ENCODE results near the gene HNRNPA3. TPM values are rescaled to one million over a fixed set of nuclear protein-coding genes. Genes with fewer than 3 reads are reported as not detected.

Gene HNRNPA3
- polyA plus RNA-seq, 1 donor (not counting 4 experiments of a cell fraction or from before 2014, with no cell fraction given): 178 TPM

DNA sequence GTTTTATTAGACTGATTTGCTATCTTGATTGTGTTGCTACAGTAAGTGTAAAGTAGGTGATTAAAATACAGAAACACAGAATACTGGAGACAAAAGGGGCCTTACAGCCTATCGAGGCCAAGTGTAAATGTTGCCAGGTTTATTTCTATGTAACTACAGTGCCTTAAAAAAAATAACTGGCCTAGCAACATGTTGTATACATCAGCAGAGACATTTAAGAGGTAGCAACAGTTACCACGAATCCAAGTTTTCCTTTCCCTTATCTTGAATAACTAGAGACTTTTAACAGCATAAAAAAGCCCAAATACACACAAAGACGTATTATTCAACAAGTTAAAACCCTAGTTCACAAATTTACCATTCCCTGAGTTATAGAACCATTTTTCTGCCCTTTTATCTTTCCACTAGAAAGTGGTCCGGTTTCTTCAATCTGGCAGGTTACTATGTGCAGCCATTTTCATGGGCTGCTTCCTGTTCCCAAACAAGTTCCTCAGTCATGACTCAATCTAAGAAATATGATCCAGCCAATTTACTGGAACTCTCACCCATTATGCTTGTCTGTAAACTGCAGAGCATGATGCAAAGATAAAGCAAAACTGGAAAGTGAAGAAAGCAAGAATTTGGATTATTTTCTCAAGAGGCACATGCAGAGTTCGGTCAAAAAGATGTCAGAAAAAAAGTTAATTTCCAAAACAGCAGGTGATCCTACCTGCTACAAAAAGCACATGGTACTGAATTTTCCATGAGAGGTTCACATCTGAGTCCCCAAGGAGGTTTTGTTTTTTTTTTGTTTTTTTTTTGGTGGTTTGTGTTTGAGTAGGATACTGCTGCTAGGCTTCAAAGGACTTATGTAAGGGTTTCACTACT, 29.8 kb downstream of the HNRNPA3 start:
- Histone ChIP-seq H3K4me2 (ENCODE audit: control insufficient read depth, extremely low read depth, insufficient read depth, low read depth, low read length) (peak overlapping the region; percentile 83), H3K79me2 (ENCODE audit: control insufficient read depth, insufficient read depth, low read length) (peaks cover 95% of the 10 kb centered on the region), H3K4me1 (ENCODE audit: control insufficient read depth, extremely low read depth, insufficient read depth, low read length) (peaks cover 78% of the 10 kb centered on the region), H2AFZ (ENCODE audit: control insufficient read depth, low read length) (no peak overlapping the region), H3K27me3 (ENCODE audit: control insufficient read depth, extremely low read depth, insufficient read depth, low read length) (no peaks in the 10 kb centered on the region), H4K20me1 (ENCODE audit: control insufficient read depth, extremely low read depth, insufficient read depth, low read length) (peaks cover 34% of the 10 kb centered on the region), H3K4me3 (ENCODE audit: control insufficient read depth in 2 of 3, extremely low read depth in 1 of 3, insufficient read depth in 2 of 3, low read depth in 1 of 3, low read length in 3 of 3) (peak overlapping the region in 2 of 3 experiments; percentile 16 to 54), H3K36me3 (ENCODE audit: control insufficient read depth in 2 of 2, extremely low read depth in 1 of 2, insufficient read depth in 2 of 2, low read length in 2 of 2) (peaks cover 1 to 38% of the 10 kb centered on the region in 2 experiments), H3K27ac (ENCODE audit: control insufficient read depth, insufficient read depth, low read length) (peak overlapping the region; percentile 97), H3K9me1 (ENCODE audit: control insufficient read depth, extremely low read depth, insufficient read depth, low read length) (peaks cover 13% of the 10 kb centered on the region), H3K9me3 (ENCODE audit: control insufficient read depth, low read depth, low read length) (no peaks in the 10 kb centered on the region), H3K9ac (ENCODE audit: control insufficient read depth, extremely low read depth, insufficient read depth, low read length) (peak overlapping the region; percentile 74)
- DNase-seq (ENCODE audit: low read depth, low spot score) (no peak), FAIRE-seq (peak; percentile 66)
- dilution Hi-C loops (cut with MboI; ENCODE audit: extremely low pct_ligation_motif_present, low sequenced_read_pairs): no loop called here
- no peak for TF ChIP-seq EZH2 (IDR thresholded peaks at IDR 0.05; ENCODE audit: low read length)
- TF ChIP-seq, protein P1, sequence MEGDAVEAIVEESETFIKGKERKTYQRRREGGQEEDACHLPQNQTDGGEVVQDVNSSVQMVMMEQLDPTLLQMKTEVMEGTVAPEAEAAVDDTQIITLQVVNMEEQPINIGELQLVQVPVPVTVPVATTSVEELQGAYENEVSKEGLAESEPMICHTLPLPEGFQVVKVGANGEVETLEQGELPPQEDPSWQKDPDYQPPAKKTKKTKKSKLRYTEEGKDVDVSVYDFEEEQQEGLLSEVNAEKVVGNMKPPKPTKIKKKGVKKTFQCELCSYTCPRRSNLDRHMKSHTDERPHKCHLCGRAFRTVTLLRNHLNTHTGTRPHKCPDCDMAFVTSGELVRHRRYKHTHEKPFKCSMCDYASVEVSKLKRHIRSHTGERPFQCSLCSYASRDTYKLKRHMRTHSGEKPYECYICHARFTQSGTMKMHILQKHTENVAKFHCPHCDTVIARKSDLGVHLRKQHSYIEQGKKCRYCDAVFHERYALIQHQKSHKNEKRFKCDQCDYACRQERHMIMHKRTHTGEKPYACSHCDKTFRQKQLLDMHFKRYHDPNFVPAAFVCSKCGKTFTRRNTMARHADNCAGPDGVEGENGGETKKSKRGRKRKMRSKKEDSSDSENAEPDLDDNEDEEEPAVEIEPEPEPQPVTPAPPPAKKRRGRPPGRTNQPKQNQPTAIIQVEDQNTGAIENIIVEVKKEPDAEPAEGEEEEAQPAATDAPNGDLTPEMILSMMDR (optimal IDR thresholded peaks at IDR 0.05 in 1 of 3, IDR thresholded peaks at IDR 0.05 in 1 of 3, conservative IDR thresholded peaks at IDR 0.05 in 1 of 3; ENCODE audit: extremely low read depth in 1 of 3, insufficient read depth in 2 of 3, low read length in 3 of 3): no peak

GRCh38 chr2:177243073-177243472, 30.5 kb downstream of the HNRNPA3 start:
- FAIRE-seq (no peak), DNase-seq (ENCODE audit: low read depth, low spot score) (no peak)
- Histone ChIP-seq H4K20me1 (ENCODE audit: control insufficient read depth, extremely low read depth, insufficient read depth, low read length) (peaks cover 37% of the 10 kb centered on the region), H3K27ac (ENCODE audit: control insufficient read depth, insufficient read depth, low read length) (peak overlapping the region; percentile 97), H2AFZ (ENCODE audit: control insufficient read depth, low read length) (no peak overlapping the region), H3K9me3 (ENCODE audit: control insufficient read depth, low read depth, low read length) (no peaks in the 10 kb centered on the region), H3K4me3 (ENCODE audit: control insufficient read depth in 2 of 3, extremely low read depth in 1 of 3, insufficient read depth in 2 of 3, low read depth in 1 of 3, low read length in 3 of 3) (peak overlapping the region in 2 of 3 experiments; percentile 1 to 36), H3K9me1 (ENCODE audit: control insufficient read depth, extremely low read depth, insufficient read depth, low read length) (peaks cover 13% of the 10 kb centered on the region), H3K36me3 (ENCODE audit: control insufficient read depth in 2 of 2, extremely low read depth in 1 of 2, insufficient read depth in 2 of 2, low read length in 2 of 2) (peaks cover 1 to 34% of the 10 kb centered on the region in 2 experiments), H3K4me1 (ENCODE audit: control insufficient read depth, extremely low read depth, insufficient read depth, low read length) (peaks cover 82% of the 10 kb centered on the region), H3K4me2 (ENCODE audit: control insufficient read depth, extremely low read depth, insufficient read depth, low read depth, low read length) (peak overlapping the region; percentile 83), H3K79me2 (ENCODE audit: control insufficient read depth, insufficient read depth, low read length) (peaks cover 96% of the 10 kb centered on the region), H3K9ac (ENCODE audit: control insufficient read depth, extremely low read depth, insufficient read depth, low read length) (peak overlapping the region; percentile 74), H3K27me3 (ENCODE audit: control insufficient read depth, extremely low read depth, insufficient read depth, low read length) (no peaks in the 10 kb centered on the region)
- dilution Hi-C loops (cut with MboI; ENCODE audit: extremely low pct_ligation_motif_present, low sequenced_read_pairs): no loop called here
- no peak for TF ChIP-seq EZH2 (IDR thresholded peaks at IDR 0.05; ENCODE audit: low read length)
- TF ChIP-seq, protein P1 (optimal IDR thresholded peaks at IDR 0.05 in 1 of 3, IDR thresholded peaks at IDR 0.05 in 1 of 3, conservative IDR thresholded peaks at IDR 0.05 in 1 of 3; ENCODE audit: extremely low read depth in 1 of 3, insufficient read depth in 2 of 3, low read length in 3 of 3): no peak
